Measurements from ENCODE around the gene UPK3A.
"Not testable (repeated sequence)": the region's sequence is repeated elsewhere in the genome, so short reads cannot be mapped to it uniquely, and the experiment has no call there.

- TF ChIP-seq CTCF (IDR thresholded peaks at IDR 0.05; ENCODE audit: insufficient read depth, low read length); SPI1 (IDR thresholded peaks at IDR 0.05; ENCODE audit: borderline replicate concordance, low read depth): not testable (repeated sequence)
Observed at GRCh38 chr22:45277720-45278119, 7.0 kb upstream of the UPK3A start.
